RKO (cell line): Measurements from ENCODE around the gene GSTO2.

ENCODE experiments used
- DNase-seq: peaks from one replicate; pipeline ENCODE4 v3.0.0-alpha.2; 2016; ENCODE audit warnings: low spot score

Gene GSTO2

DNA sequence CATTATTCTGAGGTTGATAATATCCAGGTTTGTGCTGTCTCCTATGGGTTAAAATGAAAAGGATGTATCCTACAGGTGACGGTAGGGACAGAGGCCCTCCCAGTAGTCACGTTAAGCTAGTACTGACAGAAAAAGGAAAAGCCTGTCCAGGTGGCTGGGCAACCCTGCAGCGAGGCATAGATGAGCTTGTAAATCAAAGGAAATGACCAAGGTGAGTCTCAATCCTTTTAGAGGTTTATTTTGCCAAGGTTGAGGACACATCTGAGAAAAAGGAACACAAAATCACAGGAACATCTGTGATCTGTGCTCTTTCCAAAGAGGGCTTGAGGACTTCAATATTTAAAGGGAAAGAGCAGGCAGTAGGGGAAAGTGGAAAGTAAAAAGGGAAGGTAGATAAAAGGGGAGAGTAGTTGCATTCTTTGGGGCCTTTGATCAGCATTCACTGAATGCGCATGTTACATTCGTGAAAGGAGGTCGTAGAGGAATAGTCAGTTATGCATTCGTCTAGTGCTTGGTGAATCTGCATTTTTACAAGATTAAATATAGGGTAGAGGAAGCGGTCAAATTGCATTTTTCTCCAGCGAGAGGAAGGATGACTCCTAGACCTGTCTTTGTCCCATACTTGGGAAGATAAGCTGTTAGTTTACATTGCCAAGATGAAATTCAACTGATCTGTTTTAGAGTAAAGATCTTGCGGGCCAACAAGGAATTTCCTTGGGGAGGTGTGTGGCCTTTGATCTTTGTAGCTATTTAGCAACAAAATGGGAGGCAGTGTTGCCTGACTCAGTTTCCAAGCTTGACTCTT, 15.2 kb upstream of the GSTO2 start:
- DNase-seq: no peak

DNA sequence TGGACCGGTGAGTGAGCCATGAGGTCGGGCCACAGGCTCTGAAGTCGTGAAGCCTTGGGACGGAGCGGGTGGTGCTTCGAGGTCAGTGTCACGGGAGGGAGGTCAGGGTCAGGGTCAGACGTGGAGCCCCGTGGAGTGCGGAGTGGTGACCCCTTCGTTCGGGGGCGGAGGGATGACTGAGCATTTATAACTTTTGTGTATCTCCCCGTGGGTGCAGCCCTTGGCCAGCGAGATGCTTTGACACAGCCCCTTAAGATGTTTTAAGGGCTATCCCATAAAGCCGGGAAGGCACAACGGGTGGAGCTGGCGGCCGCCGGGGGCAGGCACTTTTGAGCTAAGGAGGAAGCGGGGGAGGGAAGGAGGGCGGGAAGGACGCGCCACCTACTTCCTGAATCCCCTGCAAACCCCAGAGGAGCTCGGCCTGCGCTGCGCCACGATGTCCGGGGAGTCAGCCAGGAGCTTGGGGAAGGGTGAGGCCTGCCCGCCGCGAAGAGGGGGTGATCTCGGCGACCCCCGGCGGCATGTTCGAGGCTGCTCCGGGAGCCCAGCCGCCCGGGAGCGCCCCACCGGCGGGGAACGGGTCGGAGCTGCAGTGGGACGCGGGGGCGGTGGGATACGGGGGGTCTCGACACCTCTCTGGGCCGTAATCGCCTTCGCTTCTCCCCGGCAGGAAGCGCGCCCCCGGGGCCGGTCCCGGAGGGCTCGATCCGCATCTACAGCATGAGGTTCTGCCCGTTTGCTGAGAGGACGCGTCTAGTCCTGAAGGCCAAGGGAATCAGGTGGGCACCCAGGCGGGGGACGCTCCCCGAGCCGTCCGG, 14.3 kb upstream of the GSTO2 start, which contains the start of gene GSTO1:
Gene GSTO1, plus strand, starts transcription at position 400 of the 818 bp plus-strand sequence. Its CDS starts 37 bp downstream, at position 437.
- DNase-seq: peak; percentile 90

DNA sequence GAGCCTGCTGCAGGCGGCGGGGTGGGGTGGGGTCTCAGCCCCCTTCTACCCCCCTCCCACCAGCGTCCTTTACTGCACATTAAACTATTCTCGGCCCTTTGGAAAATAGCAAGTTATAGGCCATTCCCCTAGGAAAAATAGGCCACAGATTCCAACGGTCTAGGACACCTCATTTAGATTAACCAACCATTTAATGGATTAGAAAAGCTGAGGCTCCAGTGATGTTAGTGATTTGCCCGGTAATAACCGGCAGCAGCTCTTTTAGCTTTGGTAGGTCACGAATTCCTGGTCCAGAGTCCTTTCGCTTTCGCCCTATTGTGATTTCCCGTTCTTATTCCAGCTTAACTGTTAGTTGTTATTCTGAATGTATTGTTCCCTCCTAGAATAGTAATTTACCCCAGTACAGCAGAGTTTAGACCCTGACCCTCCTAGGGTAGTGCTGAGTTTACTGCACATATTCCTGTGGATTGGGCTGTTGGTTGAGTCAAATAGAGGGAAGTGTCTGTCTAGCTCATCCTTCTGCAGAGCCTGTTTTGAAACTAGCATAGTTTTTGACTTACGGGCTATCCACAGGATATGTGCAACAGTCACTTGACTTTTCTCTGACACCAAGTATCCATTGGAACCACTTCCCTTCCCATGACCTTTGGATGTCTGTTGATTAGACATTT, 13.5 kb upstream of the GSTO2 start:
- DNase-seq: peak; percentile 96

DNA sequence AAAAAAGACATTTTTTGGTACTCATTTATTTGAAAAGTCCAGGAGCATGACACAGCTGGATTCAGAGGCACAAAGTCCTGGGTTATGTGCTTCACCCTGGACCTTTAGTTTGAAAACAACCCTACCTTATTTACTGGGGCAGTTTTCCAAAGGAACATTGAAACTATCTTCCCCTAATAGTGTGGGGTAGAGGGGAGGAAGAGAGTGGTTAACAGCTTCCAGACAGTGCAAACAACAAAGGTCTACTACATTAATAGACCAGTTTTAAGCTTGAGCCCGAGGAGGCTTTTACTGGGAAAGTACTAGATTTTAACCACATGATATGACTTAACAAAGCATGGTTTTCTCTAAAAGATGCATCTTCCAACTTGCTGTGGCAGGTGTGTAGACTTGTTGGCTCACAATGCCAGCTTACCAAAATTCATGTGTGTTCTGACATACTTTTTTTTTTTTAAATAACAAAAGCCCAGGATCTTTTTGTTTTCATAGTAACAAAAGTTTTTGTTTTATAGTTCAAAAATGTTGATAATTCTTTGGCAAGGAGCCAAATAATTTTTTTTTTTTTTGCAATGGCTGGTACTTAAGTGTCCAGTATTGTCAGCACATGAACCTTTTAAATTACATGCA, 12.5 kb upstream of the GSTO2 start:
- DNase-seq: peak; percentile 40

DNA sequence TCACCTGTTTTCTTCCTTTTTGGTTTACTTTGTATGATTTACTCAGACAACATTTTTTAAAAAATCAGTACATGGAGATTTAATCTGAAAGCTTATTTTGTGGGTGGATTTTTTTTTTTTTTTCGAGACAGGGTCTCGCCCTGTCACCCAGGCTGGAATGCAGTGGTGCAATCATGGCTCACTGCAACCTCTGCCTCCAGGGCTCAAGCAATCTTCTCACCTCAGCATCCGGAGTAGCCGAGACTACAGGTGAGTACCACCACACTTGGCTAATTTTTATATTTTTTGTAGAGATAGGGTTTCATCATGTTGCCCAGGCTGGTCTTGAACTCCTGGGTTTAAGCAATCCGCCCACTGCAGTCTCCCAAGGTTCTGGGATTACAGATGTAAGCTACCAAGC, 11.7 kb upstream of the GSTO2 start:
- DNase-seq: no peak

DNA sequence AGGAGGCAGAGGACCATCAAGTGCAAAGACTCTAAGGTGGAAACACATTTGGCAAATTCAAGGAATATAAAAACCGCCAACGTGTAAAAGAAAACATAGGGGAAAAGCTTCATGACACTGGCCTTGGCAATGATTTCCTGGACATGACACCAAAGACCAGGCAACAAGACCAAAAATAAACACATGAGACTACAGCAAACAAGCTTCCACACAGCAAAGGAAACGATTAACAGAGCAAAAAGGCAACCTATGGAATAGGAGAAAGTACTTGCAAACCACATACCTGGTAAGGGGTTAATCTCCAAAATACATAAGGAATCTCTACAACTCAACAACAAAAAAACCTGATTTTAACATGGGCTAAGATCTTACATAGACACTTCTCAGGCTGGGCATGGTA, 10.8 kb upstream of the GSTO2 start:
- DNase-seq: no peak

DNA sequence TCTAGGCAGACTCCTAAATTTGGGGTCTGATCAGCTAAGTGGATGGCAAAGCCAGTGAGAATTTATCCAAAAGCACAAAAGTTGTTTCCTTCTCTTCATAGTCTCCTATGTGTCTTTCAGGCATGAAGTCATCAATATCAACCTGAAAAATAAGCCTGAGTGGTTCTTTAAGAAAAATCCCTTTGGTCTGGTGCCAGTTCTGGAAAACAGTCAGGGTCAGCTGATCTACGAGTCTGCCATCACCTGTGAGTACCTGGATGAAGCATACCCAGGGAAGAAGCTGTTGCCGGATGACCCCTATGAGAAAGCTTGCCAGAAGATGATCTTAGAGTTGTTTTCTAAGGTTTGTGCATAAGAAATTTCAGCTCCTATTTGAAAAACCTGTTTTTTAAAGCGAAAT, 9.5 kb upstream of the GSTO2 start:
- no peak for DNase-seq

DNA sequence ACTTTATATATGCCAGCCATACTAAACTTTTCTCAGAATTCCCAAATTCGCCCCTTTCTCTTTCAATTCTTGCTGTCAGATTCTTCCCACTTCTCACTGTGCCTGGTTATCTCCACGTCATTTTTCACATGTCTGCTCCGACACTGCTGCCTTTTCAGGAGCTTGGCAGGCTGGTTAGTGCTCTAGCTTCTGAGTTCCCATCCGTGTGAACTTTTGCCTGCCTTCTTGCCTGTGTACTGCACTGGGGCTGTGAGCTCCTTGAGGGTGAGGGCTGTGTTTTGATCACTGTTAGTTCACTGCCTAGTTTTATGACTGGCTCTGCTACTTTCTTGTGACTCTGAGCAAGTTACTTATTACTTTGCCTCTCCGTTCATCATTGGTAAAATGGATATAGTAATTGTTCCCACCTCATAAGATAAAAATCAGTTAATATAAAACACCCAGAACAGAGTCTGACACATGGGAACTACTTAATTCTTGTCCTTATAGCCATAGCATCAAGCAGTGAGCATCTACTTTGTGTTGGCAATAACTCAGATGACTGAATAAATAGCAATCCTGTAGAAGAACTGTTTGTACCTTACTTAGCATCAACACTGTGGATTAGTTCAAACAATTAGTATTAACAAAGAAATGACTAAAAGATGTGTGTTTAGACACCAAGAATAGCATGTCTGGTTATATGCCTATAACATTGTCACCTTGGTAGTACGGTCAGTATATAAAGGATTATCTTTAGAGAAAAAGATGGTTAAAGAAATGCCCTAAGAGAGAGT, 8.8 kb upstream of the GSTO2 start:
- DNase-seq: peak; percentile 61

DNA sequence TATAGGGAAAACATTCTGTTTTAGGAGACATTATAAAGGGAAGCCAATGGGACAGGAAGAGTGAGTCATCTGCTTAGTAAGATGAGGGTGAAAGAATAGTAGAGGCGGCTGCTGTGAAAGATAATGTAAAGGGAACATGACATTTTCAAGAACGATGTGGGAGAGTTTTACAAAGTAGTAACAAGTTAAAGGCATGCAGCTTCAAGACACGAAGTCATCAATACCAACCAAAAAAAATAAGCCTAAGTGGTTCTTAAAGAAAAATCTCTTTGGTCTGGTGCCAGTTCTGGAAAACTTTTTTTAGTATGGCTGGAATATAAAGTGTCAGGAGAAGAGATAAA, 8.2 kb upstream of the GSTO2 start:
- DNase-seq: peak; percentile 84

DNA sequence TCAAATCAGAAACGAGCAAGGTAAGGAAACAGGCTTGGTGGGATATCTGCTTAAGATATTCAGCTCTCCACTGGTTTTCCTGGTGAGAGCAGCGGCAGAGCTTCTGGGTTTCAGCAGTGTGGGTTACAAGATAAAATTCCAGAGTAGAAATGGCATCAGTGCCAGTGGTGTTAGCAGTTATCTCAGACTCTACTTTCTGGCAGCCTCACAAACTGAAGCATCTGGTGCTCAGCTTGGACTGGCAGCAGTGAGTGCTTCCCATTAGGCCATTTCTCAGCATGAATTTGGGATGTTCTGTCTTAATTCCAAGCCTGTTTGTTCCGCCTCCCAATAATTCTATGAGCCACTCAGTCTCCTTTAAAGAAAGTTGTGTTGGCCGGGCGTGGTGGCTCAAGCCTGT, 6.9 kb upstream of the GSTO2 start:
- no peak for DNase-seq

DNA sequence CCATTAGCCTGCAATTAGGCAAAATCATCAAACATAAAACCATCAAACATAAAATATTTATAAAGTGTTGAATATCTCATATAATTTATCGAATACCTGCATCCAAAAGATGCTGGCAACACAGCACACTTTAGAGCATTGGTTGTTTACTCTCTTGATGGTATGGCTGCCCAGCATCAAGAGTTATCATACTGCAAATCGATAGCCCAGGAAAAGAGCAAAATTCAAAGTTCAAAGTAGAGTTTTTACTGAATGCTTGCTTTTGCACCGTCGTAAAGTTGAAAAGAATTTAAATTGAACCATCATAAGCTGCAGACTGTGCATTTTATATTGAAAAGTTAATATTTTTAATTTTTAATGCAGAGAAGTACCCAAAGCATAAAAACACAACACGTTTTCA, 4.2 kb upstream of the GSTO2 start:
- DNase-seq: no peak

DNA sequence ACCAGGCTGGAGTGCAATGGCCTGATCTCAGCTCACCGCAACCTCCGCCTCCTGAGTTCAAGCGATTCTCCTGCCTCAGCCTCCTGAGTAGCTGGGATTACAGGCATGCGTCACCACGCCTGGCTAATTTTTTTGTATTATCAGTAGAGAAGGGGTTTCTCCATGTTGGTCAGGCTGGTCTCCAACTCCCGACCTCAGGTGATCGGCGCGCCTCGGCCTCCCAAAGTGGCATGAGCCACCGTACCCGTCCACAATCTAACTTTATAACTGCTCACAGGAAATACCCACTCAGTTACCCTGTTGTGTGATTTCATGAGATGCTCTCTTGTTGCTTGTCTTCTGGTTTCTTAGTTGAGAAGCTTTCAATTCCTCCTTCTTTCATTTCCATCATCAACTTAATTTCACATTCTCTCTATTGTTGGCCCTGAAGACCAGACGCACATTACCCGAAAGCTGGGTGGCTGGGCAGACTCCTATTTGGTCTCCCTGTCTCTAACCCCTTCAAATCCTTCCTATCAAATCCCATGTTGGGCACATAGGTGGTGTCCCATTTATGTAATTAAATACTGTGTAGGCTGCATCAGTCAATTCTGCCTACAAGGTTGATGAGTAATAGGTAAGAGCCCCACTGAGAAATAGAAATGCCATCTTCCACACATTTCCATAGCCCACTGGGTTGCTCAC, 1.1 kb upstream of the GSTO2 start:
- no peak for DNase-seq

DNA sequence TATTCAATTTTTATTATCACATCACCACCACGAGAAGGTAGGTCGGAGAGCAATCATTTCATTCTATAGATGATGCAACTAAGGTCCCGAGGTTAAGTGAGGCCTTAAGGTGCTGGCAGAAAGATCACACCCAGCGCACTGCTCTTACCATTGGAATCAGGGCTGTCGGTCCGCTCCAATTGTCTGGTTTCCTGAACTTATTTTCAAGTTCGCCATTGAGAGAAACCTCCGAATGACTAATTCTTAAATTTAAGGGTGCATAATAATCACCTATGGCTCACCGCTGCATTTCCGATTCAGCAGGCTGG, 625 bp upstream of the GSTO2 start:
- DNase-seq: peak; percentile 74

DNA sequence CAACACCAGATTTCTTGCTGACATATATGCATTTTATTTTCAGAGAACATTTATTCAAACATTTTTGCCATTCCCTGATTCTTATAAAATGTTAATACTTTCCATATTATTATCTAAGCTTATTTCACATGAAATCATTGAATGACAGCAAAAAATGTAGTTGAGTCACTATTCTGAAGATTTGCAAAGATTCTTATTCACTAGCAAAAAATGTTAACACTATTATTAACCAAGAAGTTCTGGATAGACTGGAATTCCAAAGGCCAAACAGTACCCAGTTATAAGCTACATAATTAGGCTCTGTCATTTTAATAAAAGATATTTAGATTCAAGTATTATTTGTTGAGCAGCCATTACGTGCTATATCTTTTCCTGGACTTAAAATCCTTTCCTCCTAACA, 4.3 kb downstream of the GSTO2 start:
- DNase-seq: no peak

DNA sequence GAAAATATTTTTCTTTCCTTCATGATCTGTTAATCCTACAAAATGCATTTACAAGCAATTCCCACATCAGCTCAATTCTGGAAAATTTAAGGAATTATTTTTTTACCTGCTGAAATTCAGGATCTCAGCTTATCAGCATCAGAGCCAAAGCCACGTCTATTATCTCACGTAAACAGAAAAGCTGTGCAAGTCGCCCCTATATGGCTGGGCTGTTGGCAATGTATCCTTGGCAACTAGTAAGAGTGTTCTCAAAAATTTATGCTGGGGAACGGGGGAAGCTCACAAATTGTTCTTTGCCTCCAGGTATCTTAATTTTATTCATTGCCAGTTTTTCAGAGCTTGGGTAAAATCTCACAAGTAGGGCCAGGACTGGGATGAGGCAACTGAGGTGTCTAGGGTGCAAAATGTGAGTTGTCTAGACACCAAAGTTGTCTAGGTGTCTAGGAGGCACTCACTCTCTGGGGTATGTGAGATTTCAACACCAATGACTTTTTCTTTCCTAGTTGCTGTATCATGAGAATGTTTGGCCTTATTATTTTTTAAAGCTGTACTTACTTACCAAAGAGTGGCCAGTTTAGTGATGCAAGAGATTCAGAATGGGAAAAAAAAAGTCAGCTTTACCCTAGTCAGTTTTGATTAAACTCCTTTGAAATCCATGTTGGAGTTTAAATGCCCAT, 5.1 kb downstream of the GSTO2 start:
- DNase-seq: peak; percentile 28

DNA sequence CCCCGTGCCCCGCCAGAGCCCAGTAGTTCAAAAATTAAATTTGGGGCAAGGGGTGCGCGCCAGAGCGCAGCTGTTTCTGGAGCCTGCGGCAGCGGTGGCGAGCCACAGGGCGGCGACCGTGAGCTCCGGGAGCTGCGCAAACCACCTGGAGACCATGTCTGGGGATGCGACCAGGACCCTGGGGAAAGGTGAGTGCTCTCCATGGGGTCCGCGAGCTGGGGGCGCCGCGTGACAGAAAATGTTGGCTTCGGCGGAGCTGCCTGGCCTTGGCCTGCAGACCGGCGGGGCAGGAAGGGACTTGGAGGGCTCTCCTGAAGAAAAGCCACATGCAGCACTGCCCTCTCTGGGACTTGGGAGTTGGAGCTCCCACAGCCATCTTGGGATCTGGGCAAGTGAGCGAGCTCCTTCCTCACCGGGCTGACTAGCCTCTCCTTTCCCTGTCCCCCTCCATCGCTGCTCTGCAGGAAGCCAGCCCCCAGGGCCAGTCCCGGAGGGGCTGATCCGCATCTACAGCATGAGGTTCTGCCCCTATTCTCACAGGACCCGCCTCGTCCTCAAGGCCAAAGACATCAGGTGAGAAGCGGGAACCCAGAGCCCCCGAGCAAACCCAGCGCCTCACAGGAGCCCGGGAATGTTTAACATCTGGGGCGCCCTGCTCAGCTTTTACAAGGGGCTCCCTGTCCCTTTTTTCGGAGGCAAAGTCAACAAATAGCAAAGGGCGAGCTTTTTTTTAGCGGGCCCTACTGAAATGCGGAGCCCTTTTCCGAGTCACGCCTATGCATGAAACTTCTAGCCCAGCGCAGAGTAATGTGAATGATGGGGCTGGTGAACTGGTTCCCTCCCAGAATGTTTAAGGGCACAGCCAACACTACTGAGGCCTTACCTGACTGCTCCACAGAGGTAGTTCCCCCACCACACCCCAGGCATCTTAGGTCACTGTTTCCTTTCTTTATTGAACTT, 6.1 kb downstream of the GSTO2 start:
- peak; percentile 78 for DNase-seq

DNA sequence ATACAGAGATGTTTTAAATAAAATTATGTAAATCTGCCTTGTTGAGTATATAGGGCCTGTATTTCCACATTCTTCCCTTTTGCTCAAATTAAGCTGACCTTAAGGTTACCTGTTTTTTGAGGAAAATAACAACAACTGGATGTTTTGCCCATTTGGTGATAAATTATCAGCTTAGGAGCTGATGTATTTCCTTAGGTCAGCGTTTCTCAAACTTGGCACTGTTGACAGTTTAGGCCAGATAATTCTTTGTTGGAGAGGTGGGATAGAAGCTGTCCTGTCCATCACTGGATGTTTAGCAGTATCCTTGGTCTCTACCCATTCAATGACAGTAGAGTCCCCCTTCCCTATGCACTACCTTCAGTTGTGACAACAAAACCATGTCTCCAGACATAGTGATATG, 7.2 kb downstream of the GSTO2 start:
- no peak for DNase-seq

DNA sequence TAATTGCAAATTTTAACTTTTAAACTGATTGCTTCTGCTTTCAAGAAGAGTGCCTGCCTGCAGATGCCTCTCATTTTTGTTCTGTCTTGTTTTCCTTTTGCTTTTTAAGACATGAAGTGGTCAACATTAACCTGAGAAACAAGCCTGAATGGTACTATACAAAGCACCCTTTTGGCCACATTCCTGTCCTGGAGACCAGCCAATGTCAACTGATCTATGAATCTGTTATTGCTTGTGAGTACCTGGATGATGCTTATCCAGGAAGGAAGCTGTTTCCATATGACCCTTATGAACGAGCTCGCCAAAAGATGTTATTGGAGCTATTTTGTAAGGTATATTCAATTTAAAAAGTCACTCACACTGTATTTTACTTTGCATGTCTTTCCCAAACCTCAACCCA, 8.8 kb downstream of the GSTO2 start:
- no peak for DNase-seq

DNA sequence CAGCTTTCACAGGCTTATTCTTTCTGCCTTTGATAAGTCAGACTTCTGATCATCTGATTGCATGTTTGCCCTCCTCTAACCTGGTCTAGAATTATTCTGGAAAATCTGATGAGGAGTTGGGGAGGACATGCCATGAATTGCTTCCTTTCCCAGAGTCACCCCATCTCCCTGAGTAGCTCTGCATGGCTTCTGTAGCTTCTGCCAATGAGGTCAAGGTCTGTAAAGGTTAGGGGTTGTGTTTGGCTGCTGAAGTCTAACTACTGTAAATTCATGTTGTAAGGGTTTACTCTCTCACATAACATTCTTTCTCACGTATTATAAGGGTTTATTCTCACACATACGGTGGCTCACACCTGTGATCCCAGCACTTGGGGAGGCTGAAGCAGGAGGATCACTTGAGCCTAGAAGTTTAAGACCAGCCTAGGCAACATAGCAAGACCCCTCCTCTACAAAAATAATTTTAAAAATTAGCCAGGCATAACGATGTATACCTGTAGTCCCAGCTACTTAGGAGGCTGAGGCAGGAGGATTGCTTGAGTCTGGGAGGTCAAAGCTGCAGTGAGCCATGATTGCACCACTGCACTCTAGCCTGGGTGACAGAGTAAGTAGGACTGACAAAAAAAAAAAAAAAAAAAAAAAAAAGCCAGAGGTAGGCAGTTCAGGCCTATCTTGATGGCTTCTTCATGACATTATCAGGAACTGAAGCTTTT, 10.7 kb downstream of the GSTO2 start:
- no peak for DNase-seq
